Measurements from ENCODE around the gene SCYL2. TPM values are rescaled to one million over a fixed set of nuclear protein-coding genes. Genes with fewer than 3 reads are reported as not detected.

SCYL2 gene
- total RNA-seq, 4 donors from 2014 or later = 47.5 to 73.4 (median 52.6) TPM

DNA sequence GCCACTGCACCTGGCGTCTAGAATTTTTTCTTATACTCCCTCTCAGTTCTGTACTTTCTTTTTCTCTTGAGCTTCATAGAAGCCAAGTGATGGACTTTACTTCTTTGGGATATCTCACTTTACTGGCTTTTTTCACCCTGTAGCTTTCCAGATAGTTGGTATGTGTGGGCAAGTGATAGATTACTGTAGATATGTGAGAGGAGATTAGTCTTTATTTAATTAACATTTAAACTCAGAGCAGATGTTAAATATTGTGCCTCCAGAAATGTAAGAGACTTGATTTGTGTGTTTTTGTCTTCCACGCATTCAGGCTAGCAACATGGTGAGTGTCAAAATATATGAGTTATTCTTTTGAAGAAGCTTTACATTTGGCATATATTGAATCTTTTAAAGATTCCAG is 50.4 kb downstream of the SCYL2 start:
- DNase-seq = no peak
- H3K4me3 ChIP-seq = no peak overlapping the region
- H3K27me3 ChIP-seq = no peaks in the 10 kb centered on the region
- peaks cover 0 to 72% (median 0%) of the 10 kb centered on the region in 3 donors for H3K36me3 ChIP-seq
- TF ChIP-seq, protein P1, sequence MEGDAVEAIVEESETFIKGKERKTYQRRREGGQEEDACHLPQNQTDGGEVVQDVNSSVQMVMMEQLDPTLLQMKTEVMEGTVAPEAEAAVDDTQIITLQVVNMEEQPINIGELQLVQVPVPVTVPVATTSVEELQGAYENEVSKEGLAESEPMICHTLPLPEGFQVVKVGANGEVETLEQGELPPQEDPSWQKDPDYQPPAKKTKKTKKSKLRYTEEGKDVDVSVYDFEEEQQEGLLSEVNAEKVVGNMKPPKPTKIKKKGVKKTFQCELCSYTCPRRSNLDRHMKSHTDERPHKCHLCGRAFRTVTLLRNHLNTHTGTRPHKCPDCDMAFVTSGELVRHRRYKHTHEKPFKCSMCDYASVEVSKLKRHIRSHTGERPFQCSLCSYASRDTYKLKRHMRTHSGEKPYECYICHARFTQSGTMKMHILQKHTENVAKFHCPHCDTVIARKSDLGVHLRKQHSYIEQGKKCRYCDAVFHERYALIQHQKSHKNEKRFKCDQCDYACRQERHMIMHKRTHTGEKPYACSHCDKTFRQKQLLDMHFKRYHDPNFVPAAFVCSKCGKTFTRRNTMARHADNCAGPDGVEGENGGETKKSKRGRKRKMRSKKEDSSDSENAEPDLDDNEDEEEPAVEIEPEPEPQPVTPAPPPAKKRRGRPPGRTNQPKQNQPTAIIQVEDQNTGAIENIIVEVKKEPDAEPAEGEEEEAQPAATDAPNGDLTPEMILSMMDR (IDR thresholded peaks at IDR 0.05) = no peak
- no peak for TF ChIP-seq POLR2A (IDR thresholded peaks at IDR 0.05)
- no peaks in the 10 kb centered on the region for H3K4me1 ChIP-seq
- H3K27ac ChIP-seq = no peak overlapping the region
- no peaks in the 10 kb centered on the region for H3K9me3 ChIP-seq

DNA sequence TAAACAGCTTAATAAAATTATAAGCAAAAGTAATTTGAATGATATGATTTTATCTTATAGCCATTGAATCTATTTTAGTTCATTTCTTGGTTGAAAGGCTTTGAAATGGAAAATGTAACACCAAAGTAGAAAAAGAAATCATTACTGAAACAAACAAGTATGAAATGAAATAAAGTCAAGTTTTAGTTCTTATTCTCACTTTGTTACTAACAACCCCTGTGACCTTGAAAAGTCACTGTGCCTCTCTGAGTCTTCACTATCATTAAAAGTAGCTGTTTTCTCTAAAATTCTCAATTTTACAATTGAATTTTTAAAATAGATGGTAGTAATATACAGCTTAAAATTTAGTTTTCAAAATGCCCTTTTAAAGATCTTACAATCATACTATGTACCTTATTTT is 57.5 kb downstream of the SCYL2 start:
- DNase-seq = no peak
- Histone ChIP-seq H3K27ac (no peak overlapping the region), H3K27me3 (no peaks in the 10 kb centered on the region), H3K36me3 (peaks cover 0 to 43% (median 0%) of the 10 kb centered on the region in 3 donors), H3K4me1 (no peaks in the 10 kb centered on the region), H3K9me3 (no peaks in the 10 kb centered on the region), H3K4me3 (no peak overlapping the region)
- TF ChIP-seq, protein P1 (IDR thresholded peaks at IDR 0.05) = no peak
- no peak for TF ChIP-seq POLR2A (IDR thresholded peaks at IDR 0.05)

DNA sequence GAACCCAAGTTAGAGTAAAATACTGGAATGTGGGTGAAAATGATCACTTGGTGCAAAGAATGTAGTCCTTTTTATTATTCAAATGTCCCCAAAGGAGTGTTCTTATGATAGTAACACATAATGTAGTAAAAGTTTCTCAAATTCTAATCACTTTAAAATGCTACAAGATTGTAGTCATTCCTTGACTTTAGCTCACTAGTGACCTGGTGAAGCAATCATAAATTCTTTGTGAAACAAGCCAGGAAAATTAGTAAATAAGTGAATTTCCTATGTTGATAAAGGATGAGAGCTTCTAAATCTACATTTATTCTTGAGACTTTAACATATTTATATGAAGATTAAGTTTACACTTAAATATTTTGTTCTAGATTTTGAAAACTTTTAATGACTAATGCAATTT is 59.2 kb downstream of the SCYL2 start:
- TF ChIP-seq, protein P1 (IDR thresholded peaks at IDR 0.05) = no peak
- no peak for TF ChIP-seq POLR2A (IDR thresholded peaks at IDR 0.05)
- peaks cover 0 to 51% (median 0%) of the 10 kb centered on the region in 3 donors for H3K36me3 ChIP-seq
- H3K27ac ChIP-seq = no peak overlapping the region
- no peak overlapping the region for H3K4me3 ChIP-seq
- no peaks in the 10 kb centered on the region for H3K4me1 ChIP-seq
- DNase-seq = no peak
- H3K27me3 ChIP-seq = no peaks in the 10 kb centered on the region
- H3K9me3 ChIP-seq = no peaks in the 10 kb centered on the region

DNA sequence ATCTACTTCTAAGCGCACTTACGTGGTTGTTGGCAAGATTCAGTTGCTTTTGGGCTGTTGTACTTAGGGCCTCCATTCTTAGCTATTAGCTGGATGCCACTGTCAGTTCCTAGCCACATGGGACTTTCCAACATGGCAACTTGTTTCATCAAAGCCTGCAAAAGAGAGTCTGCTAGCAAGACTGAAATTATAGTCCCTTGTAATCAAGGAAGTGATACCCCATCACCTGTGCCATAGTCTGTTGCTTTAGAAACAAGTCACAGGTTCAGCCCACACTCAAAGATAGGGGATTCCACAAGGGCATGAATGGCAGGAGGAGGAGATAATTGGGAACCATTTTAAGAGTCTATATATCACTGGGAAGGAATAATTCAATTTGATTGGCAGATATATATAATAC is 62.8 kb downstream of the SCYL2 start:
- no peak for TF ChIP-seq POLR2A (IDR thresholded peaks at IDR 0.05)
- TF ChIP-seq, protein P1 (IDR thresholded peaks at IDR 0.05) = no peak
- Histone ChIP-seq H3K4me3 (no peak overlapping the region), H3K36me3 (peaks cover 0 to 62% (median 0%) of the 10 kb centered on the region in 3 donors), H3K27me3 (no peaks in the 10 kb centered on the region), H3K27ac (no peak overlapping the region), H3K4me1 (no peaks in the 10 kb centered on the region), H3K9me3 (no peaks in the 10 kb centered on the region)
- no peak for DNase-seq

DNA sequence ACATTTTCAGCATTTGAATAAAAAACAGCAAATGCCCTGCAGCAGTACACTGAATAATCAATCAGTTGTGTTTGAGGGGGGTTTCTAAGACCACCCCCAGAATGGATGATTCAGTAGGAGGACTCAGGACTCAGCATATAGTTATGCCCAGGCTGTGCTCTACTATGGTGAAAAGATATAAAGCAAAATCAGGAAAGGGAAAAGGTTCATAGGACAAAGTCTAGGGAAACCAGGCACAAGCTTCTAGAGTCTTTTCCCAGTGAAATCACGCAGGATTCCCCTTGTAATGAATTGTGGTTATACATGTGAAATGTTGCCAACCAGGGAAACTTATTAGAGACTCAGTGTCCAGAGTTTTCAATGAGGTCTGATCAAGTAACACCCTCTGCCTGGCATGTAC is 64.9 kb downstream of the SCYL2 start:
- Histone ChIP-seq H3K27ac (no peak overlapping the region), H3K36me3 (peaks cover 0 to 72% (median 0%) of the 10 kb centered on the region in 3 donors), H3K4me1 (no peaks in the 10 kb centered on the region), H3K4me3 (no peak overlapping the region), H3K9me3 (no peaks in the 10 kb centered on the region), H3K27me3 (no peaks in the 10 kb centered on the region)
- no peak for DNase-seq
- TF ChIP-seq POLR2A (IDR thresholded peaks at IDR 0.05) = no peak
- TF ChIP-seq, protein P1 (IDR thresholded peaks at IDR 0.05) = no peak

DNA sequence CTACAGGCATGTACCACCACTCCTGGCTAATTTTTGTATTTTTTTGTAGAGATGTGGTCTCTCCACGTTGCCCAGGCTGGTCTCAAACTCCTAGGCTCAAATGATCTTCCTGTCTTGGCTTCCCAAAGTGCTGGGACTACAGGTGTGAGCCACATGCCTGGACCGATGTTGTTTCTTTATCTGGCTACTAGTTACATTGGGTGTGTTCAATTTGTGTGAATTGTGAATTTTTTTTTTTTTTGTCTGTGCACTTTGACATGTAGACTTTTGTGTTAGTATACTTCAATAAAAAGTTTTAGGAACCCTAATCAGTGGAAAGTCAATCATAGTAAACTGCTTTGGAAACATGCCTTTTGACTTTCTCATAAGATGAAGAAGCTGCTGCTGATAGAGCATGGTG is 65.9 kb downstream of the SCYL2 start:
- Histone ChIP-seq H3K4me3 (no peak overlapping the region), H3K27me3 (no peaks in the 10 kb centered on the region), H3K36me3 (peaks cover 0 to 70% (median 0%) of the 10 kb centered on the region in 3 donors), H3K9me3 (no peaks in the 10 kb centered on the region), H3K27ac (no peak overlapping the region), H3K4me1 (no peaks in the 10 kb centered on the region)
- no peak for DNase-seq
- TF ChIP-seq POLR2A (IDR thresholded peaks at IDR 0.05) = no peak
- TF ChIP-seq, protein P1 (IDR thresholded peaks at IDR 0.05) = no peak
